HG03460 (cell line): ENCODE results near the gene ZNRF2.
"Not testable (repeated sequence)": the region's sequence is repeated elsewhere in the genome, so short reads cannot be mapped to it uniquely, and the experiment has no call there.

Source experiments
- ATAC-seq: cut with Tn5 transposase; IDR thresholded peaks from one replicate; pipeline ENCODE4 v1.9.1; 2021; ENCODE audit not compliant: unreplicated experiment

The ZNRF2 gene

DNA sequence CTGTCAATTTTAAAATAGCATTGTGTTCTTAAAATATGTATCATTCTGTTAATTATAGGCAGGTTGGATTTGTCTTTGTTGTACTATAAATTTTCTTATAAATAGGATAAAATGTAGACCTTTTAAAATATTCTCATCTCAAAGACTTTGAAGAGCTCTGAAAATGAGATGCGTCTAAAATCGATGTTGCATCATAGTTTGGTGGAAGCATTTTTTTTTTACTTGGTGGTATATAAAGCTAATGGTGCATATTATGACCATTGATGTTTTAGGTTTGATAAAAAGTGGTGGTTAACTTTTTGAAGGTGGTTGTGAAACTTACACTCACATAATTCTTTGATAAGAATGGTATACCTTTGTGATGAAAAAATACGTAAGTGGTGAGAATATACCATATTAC lies 69.1 kb downstream of the ZNRF2 start:
- ATAC-seq = no peak

DNA sequence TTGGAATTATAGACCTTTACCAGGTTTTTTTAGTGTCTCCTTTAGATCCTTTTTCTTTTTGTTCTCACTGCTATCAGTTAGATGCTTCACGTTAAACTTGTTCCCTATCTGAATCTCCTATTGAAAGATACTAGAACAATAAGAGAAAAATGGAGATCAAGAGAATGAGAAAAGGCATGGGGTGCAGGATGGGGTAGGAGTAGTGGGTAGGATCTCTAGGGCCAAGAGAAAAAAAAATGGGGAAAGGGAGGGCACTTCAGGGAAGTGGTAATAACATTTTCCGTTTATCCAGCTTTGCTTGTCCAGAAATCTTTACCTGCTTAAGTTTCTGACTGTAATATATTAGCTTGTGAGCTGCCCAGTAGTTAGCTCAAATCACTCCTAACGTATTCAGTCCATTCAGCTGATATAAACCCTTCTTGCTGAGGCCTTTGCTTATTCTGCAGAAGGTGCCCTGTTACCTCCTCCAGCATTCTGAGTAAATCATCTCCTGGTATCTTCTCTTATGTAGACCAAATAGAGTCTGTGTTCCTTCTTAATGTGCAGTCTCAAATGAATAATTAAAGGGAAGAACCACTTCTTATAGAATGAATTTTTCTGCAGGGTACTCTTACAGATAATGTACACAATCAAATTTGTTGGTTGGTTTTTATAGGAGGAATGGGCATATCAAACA lies 69.7 kb downstream of the ZNRF2 start:
- no peak for ATAC-seq

DNA sequence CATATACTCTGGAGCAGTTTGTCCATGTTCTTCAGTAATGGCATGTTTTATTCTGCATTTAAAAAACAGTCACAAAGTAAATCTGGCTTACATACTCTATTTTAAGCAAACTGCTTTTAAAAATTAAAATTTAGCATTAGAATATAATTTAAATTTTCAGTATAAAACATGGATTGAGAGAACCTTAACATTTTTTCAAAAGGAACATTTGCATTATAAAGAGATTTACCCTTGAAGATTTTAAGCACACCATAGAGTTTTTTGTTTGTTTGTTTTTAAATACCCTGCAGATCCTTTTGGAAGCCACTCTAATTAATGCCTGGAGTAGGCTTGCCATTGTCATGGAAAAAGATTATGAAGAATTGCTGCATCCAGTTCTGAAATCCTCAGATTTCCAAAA lies 70.4 kb downstream of the ZNRF2 start:
- ATAC-seq = no peak

DNA sequence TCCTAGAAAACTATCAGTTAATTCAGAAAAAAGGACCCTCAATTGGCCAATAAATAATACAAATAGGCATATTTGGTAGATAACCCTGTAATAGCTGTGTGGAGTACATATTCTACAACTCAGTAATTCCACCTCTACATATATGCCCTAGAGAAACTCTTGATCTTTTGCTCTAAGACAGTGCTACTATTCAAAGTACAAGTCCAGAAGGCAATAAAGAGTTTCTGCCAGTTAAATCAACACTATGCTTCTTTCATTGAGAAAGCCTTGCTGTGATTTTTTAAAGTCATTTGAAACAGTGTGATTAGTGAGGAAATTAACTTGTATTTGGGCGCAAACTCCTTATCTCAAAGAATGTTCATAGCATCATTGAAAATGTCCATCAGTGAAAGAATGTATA lies 75.6 kb downstream of the ZNRF2 start:
- no peak for ATAC-seq

DNA sequence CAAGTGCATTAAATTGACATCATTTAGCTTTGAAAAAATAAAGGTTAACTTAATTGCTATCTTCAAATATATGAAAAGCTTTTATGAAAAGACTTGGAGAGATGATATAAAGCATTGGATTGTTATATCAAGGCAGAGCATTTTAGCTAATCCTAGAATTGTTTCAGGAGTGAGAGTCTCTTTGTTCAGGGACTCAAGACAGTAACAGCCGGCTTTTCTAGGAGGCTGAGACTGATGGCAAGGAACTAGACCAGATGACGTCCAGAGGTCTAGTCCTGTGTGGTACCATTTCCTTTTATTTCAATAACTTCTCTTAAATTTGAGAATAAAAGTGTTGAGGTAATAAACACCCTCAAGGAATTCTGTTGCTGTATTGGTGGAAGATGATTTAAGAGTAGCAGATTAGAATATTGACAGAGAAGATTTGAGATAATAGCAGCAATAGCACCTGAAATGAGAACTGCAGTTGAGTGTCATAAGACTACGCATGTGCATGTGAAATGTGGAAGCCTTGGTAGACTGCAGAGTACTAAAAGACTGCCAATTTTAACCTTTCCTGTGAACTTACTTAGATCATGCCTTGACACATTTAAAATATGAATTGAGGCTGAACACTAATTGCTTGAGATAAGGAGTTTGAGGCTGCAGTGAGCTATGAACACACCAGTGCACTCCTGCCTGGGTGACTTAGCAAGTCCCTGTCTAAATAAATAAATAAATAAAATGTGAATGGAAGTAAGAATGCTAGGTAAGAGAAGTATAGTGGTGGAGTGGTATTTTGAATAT lies 79.6 kb downstream of the ZNRF2 start:
- ATAC-seq = no peak

DNA sequence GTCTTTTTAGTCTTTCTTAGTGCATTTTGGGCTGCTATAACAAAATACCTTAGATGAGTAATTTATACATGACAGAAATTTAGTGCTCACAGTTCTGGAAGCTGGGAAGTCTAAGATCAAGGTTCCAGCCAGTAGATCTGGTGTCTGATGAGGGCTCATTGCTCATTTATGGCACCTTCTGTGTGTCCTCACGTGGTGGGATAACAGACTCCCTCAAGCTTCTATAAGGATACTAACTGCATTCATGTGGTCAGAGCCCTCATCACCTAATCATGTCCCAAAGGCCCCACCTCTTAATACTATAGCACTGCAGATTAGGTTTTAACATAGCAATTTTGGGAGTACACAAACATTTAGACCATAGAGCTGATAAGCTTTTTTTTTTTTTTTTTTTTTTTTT lies 80.4 kb downstream of the ZNRF2 start:
- ATAC-seq = no peak

DNA sequence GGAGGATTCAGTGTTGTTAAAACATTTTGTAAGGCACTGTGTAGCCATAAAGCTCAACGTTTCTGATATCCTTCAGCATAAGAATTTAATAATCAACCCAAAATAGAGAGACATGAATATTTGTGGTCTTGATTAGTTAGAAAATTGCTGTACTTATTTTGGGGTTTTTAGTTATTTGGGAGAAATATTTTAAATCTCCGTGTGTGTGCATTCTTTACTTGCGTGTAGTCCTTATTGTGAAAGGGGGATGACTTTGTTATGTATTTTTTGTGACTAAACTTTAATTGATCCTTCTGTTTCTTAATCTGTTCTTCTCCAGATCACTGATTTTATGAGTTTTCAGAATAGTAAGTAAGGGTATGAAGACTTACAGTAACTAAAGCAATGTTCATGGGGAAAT lies 81.2 kb downstream of the ZNRF2 start:
- no peak for ATAC-seq

DNA sequence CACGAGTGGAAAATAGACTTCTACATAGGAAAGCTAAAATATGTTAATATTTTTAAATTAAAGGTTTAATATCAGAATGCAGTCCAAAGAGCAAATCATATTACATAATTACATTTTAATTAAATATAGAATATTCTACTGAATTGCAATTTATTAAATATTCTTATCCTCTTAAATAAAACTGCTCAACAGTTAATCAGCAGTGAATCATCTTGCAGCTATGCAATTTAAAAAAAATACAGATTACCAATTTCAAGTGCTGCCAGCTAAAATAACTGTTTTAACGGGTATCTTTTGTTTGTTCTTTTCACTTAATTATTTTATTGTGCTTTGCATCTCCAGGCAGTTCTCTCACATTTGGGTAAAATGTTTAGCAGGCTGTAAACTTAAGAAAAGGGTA lies 82.2 kb downstream of the ZNRF2 start:
- no peak for ATAC-seq

DNA sequence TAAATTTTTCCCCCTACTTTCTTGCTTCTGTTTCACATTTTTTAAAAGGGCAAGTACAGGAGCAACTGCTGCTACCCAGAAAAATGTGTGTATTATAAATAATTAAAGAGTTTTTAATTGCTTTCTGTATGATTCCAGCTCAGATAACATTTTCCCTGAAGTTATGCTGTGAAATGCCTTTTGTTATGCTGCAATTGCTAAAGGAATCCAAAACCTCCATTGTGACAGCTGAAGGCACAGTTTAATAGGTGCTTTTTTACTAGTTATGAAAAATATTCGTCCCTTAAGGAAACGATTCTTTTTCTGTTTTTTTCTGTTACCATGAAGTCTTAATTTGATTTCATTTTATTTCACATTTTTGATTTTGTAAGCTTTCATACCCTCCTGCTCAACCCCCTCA lies 83.2 kb downstream of the ZNRF2 start:
- no peak for ATAC-seq

DNA sequence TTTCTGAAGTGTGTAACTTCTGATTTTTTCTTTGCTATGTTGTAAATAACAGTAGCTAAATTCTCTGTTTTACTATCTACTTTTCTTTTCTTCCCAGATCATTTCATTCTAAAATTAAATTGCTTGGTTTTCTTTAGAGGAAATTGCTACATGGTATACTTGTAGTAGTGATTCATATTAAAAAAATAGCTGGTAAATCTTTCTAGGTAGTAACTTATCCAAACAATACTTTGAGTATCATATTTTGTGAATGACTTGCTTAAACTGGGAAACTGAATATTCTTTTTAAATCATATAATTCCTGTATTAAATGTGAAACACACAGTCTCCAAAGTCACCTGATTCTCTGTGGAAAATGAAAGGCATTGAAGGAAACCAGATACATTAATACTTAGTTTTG lies 85.5 kb downstream of the ZNRF2 start:
- ATAC-seq = no peak

DNA sequence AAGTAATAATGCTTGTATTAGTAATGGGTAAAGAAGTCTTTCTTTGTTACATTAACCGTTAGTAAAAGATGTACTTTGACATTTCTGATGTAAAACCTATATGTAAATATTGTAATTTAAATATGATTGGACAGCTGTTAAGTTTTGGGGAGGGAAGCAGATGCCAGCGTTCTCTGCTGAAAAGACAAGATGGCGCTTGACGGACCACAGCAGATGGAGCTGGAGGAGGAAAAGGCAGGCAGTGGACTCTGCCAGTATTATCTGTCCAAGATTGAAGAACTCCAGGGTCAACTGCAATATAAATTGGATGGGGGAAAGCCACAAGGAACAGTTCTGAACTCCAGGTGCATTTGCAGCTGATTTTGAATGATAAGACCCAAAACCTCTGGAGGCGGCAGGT lies 86.9 kb downstream of the ZNRF2 start:
- no peak for ATAC-seq

DNA sequence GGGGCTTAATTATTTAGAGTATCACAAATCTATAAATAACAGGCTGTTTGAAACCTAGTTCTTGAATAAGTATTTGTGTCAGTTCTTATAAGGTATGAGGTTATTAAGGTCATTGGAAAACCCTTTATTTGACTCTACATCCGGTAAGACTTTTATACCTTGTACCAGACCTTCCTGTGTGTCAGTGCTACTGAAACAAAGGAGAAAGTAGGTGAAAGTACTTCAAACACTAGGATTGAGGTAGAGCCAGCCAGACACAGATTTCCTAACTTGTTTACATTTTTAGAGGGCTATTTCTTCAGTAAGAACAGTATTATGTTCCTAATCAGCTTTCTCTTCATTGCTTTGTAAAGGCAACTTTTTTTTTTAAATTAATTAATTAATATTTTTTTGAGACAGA lies 93.9 kb downstream of the ZNRF2 start:
- ATAC-seq = no peak

DNA sequence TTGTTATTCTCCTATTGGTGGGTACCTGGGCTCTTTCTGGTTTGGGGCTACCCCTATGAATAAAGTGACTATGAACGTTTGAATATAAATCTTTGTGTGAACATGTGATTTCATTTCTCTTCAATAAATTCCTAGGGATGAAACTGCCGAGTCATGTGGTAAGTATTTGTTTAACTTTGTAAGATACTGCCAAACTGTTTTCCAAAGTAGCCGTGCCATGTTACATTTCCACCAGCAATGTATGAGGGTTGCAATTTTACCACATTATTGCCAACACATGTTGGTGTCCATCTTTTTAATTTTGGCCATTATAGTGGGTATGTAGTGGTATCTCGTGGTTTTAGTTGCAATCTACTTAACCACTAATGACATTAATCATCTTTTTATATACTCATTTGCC lies 94.7 kb downstream of the ZNRF2 start:
- ATAC-seq = no peak

DNA sequence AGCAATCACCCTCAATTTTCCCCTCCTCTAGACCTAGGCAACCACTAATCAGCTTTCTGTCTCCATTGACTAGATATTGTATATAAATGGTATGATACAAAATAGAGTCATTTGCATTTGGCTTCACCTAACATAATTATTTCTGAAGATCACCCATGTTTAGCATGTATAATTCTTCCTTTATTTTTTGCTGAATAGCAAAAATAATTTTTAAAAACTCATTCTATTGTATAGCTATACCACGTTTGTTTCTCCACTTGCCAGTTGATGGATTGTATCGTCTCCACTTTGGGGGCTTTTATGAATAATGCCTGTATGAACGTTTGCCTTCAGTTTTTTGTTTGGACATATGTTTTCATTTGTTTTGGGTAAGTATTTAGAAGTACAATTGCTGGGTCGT lies 95.3 kb downstream of the ZNRF2 start:
- ATAC-seq = no peak

DNA sequence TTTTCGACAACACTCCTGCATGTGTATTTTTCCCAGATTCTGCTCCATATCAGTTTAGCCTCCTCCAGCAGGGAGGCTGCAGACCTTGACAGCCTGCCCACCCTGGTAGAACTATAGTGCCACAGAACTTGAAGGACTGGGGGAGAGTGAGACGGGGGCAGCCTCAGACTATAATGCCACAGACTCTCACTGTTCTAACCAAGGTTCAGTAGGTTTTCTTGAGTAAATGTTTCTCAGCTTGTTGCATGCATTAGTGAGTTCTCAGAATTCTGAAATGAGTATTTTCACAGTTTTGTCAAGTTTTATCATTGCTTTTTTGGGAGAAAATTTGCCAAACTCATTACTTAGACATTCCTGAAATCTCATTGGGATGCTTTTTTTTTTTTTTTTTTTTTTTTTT lies 95.9 kb downstream of the ZNRF2 start:
- no peak for ATAC-seq

DNA sequence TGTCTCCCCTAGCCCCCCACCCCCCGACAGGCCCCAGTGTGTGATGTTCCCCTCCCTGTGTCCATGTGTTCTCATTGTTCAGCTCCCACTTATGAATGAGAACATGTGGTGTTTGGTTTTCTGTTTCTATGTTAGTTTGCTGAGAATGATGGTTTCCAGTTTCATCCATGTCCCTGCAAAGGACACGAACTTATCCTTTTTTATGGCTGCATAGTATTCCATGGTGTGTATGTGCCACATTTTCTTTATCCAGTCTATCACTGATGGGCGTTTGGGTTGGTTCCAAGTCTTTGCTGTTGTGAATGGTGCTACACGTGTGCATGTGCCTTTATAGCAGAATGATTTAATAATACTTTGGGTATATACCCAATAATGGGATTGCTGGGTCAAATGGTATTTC lies 96.4 kb downstream of the ZNRF2 start:
- ATAC-seq = not testable (repeated sequence)

DNA sequence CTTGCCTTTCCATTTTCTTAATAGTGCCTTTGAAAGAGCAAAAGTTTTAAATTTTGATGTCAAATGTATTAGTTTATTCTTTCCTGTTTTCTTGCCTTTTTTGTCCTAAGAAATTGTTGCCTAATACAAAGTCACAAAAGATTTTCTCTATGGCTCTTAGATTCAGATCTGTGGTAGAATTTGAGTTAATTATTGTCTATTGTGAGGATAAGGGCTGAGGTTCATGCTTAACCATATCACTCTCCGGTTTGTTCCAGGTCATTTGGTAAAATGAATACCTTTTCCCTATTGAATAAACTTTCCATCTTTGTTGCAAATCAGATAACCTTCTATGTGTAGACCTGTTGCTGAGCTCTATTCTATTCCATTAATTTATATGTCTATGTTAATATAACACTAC lies 98.2 kb downstream of the ZNRF2 start:
- no peak for ATAC-seq

DNA sequence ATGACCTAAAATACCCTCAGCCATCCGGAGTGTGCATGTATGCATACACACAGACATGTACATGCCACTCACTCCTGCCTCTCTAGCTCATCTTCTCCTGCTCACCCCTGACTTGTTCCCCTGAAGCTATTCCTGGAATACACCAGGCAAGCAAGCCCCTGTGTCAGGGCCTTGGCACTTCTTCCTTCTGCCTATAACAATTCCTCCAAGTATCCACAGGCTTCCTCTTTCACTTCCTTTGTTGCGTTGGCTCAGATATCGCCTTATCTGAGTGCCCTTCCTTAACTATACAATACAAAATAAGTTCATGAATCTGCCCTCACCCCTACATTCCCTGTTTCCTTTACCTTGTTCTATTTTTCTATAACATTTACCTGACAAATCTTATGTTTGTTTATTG lies 105.4 kb downstream of the ZNRF2 start:
- ATAC-seq = no peak

DNA sequence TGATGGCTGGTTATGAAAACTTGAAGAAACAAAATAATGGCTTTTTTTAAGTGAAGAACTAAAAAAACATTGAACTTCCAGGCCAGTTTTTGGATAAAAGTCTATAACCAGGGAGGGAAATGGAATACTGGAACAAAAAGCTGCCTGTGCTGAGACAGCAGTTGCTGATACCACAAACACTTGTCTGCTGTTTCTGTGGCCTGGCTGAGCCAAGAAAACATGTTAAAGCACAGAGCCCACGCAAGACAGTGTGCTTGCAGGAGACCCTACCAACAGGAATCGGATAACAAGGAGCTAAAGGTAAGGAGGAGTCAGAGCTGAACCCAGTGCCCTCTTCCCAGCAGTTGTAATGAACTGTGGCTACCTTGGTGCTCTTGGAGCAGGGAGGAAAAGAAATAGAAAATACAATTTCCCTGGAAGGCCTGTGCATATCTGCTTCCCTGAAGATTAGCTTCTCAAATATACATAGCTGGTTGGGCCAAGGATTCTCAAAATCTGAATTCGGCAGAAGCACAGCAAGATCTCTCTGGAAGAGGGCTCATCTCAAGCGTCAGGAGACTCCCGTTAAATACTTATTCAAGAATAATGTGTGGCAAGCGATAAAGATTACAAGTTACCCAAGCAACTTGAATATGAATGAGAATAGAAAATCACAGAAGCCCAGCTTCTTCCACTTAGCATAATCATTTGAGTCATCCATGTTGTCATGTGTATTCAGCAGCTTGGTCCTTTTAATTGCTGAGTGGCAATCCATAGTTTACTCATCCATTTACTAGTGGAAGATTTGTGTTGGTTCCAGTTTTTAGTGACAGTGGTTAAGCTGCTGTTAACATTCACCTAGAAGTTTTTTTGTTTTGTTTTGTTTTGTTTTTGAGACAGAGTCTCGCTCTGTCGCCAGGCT lies 106.6 kb downstream of the ZNRF2 start:
- ATAC-seq = no peak

DNA sequence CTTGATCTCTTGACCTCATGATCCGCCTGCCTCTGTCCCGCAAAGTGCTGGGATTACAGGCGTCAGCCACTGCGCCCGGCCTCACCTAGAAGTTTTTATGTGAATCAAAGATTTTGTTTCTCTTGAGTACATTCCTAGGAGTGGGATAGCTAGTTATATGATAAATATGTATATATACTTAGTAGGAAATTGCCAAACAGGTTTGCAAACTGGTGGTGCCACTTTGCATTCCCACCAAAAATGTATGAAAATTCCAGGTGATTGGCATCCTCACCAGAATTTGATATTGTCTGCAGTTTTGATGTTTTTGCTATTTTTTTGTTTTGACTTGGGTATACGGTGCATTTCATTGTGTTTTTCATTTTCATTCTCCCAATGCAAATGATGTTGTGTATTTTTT lies 107.4 kb downstream of the ZNRF2 start:
- no peak for ATAC-seq

DNA sequence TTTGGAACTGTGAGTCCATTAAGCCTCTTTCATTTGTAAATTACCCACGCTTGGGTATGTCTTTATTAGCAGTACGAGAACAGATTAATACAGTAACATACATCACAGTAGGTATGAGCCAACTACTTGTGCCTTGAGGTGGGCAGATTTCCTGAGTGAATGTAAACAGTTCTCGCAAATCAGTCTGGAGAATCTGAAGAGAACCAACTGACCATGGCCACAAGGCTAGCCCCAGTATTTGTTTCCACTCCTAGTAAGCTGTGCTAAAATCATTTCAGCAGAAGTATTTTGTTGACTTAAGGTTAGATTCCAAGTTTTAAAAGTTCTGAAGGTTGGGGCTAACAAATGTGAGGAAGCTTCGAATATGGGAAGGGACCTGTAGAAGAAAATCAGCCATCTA lies 111.3 kb downstream of the ZNRF2 start:
- no peak for ATAC-seq

DNA sequence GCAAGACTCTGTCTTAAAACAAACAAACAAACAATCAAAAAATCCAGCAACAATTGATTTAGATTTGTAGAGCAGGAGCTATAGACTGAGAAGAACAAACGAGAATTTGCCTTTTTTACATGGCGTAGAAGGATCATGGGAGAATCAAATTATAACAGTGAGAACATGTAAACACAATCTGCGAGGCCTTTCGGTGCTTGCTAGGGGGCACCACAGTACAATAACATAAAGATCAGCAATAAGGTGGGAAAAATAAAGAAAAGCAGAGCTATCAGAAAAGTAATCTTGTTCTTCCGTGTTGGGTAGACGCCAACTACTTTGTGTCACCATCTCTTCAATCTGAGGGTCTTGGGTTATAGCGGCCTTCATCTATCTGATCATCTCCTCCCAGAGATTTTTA lies 112.0 kb downstream of the ZNRF2 start:
- no peak for ATAC-seq
